Measurements from ENCODE around the gene HS1BP3.

The HS1BP3 gene

DNA sequence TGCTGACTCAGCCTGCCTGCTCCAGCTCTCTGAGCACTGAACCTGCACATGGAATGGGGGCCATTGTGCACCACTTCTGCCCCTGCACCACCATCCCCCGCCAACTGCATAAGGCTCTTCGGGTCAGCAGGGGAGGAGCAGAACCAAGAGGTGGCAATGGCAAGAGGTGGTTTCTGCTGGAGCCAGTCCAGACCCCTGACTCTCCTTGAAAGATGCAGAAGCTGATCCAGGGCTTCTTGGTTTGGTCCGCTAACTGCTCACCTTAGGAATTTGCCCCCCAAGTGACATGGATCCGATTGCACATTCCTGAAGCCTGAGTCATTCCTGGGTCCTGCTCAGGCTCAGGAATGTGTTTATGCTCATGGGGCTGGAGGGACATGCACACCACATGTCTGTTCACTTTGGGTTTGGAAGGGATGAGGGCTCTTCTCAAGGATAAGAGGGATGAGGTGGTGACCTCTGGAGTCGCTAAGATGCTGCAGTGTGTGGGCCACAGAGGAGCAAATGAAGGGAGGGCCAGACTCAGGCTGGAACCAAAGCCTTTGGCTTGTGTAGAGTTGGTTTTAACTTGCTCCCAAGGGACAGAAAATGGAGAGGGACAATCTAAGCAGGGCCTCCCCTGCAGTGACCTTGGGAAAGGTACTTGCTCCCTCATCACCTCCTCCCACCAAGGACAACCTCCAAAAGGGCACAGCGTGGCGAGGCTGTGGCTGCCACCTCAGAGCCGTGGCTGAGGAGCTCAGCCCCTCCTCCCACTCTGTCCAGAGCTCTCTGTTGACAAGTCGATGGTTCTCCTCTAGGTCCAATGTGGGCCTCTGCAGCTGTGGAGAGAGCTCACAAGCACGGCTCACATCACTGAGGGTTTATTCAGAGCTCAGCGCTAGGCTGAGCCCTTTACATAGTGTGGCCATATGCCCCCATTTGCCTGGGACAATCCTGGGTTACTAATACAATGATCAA, 66.2 kb downstream of the HS1BP3 start:
- peak; percentile 93 for DNase-seq (ENCODE audit: low read depth)

GRCh38 chr2:20584045-20584398, 66.9 kb downstream of the HS1BP3 start:
- peak; percentile 85 for DNase-seq (ENCODE audit: low read depth)

- no peak for DNase-seq (ENCODE audit: low read depth)
These were observed 67.4 kb downstream of the HS1BP3 start for GRCh38 chr2:20583425-20583881.

DNA sequence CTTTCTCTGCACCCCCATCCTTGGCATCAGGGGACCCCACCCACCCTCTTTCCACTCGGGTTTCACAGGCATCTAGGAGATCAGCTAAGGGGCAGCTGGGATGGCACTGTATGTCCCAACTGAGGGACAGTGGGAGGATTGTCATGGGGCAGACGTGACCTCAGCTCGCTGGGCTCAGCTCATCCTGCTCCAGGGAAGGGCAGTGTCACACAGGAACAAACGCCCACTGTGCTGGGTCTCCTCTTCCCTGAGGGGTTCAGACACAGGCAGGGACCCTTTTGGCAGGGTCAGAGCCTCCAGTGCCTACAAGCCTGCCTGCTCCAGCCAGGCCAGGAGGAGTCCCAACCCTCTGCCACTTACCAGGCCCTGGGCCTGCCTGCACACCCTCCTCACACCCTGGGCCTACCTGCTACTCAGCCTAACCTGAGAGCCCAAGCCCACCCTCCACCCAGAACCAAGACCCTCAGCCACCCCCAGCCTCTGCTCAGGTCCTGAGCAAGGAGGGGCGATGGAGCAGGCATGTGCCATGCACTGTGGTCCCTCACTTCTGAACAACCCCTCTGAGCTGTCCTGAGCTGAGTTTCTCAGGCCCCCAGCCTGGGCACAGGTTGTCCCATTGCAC, 68.2 kb downstream of the HS1BP3 start:
- no peak for DNase-seq (ENCODE audit: low read depth)

GRCh38 chr2:20580690-20581437, 70.0 kb downstream of the HS1BP3 start:
- DNase-seq (ENCODE audit: low read depth) = no peak

GRCh38 chr2:20579866-20580265, 71.0 kb downstream of the HS1BP3 start:
- peak; percentile 67 for DNase-seq (ENCODE audit: low read depth)

DNA sequence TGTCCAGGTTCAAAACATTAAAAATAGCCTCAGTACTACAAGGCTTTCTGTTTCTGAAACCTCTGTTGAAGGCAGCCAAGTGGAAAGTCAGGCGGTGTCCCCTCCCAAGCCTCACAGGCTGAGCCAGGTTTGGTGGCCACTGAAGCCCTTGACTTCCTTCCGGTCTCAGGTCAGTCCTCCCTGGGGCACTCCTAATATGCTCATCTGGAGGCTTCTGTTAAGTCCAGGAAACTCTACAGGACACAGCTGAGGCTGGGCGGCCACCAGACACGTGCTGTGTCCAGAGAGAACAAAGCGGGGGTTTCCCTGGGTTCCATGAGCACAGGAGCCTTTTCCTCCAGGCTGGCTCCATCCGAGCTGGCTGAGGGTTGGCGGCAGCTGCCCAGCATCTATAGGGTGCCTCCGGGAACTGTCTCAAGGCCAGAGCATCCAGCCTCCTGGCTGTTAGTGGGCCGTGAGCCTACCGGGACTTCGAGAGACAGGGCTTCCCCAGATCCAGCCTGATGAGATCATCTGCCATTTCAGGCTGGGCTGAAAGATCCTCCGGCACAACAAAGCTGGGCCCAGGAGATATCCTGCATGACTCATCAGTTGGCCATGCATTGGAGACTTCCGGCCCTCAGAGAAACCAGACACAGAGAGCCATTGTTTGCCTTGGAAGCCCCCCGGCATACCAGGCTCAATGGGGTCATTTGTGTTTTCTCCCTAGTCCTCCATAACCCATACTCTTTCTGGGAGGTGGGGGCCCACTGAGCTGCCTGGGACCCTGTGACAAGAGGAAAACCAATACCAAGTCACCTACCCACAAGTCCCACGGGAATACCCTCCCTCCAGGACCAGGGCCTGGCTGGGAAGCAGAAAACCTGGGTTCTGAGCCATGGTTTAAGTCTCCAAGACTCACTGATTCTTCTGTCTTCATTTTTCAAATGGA, 71.7 kb downstream of the HS1BP3 start:
- peak; percentile 98 for DNase-seq (ENCODE audit: low read depth)

DNA sequence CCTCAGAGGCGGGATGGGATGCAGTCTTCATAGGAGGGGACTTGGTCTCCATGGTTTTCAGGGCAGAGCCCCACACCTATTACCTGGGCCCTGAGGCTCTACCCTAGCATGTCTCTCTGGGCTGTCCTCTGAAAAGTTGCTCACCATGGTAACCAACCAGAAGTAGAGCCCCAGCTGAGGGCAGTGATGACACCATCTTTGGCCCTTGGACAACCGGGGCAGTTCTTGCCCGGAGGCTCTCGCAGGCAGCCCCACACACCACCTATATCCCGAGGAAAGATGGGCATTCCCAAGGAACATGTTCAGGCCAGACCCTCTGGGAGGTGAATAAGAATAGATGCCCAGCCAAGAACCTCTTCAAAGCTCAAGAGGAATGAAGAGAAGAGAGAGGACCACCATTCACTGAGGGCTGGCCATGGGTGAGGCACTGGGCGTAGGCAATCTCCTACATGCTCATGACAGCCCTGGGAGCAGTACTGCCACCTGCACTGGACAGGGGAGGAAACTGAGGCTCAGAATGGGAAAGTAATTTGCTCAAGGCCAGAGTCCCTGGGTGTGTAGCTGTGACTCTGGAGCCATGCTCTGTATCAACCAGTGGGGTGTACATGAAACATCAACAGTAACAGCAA, 72.5 kb downstream of the HS1BP3 start:
- no peak for DNase-seq (ENCODE audit: low read depth)

DNA sequence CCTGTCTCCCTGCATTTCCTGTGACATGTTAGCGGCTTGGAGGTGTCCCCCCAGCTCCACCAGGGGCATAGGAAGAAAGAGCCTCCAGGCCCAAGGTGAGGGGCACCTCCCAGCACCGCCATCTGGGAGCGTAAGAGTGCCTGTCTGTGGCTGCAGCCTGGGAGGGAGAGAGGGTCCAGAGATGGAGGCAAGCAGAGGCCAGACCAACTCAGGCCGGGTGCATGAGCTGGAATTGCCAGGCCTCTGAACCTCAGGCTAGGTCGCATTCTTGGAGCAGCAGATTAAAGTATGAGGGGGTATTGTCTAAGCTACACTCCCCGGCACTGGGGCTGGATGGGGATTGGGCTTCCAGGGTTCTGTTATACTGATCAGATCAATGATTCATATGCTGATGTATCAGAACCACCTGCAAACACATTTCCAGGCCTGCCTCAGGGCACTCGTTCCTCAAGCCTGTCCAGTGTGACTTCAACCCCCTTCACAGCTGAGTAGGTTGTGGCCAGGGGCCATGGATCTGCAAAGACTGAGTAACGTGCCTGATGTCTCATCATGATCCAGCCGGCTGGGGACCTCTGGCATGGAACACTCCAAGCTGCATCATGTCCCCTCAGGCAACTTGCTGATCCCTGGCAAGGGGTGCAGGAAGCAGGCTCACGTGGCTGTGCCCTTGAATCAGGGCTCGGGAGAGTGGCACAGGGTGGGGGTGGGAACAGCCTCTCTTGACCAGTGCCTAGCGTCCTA, 73.2 kb downstream of the HS1BP3 start:
- no peak for DNase-seq (ENCODE audit: low read depth)

DNA sequence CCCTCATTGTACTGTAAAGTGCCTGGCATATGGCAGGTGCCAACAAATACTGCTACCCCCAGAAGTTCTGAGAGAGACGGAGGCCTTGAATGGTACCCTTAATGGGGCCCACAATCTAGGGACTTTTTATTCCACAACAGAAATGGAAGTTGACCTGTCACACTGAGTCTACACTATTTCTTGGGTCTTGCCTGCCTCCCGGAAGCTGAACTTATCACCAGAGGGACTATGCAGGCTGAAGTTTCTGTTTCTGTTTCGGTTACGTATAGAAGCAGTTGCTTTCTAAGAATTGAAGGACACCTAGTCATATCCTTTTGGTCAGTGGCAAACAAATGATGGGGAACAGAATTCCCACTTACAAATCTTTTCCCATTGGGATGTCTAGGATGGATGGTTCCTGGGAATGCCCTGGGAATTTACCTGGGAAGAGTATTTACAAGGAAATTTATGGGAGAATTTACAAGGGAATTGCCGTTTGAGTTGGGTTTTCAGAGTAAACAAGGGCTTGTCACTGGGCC, 74.2 kb downstream of the HS1BP3 start:
- no peak for DNase-seq (ENCODE audit: low read depth)

GRCh38 chr2:20575935-20576597, 74.8 kb downstream of the HS1BP3 start:
- DNase-seq (ENCODE audit: low read depth) = no peak

- DNase-seq (ENCODE audit: low read depth) = no peak
These were observed 75.5 kb downstream of the HS1BP3 start for GRCh38 chr2:20575414-20575813.

GRCh38 chr2:20574930-20575329, 76.0 kb downstream of the HS1BP3 start:
- DNase-seq (ENCODE audit: low read depth) = no peak

DNA sequence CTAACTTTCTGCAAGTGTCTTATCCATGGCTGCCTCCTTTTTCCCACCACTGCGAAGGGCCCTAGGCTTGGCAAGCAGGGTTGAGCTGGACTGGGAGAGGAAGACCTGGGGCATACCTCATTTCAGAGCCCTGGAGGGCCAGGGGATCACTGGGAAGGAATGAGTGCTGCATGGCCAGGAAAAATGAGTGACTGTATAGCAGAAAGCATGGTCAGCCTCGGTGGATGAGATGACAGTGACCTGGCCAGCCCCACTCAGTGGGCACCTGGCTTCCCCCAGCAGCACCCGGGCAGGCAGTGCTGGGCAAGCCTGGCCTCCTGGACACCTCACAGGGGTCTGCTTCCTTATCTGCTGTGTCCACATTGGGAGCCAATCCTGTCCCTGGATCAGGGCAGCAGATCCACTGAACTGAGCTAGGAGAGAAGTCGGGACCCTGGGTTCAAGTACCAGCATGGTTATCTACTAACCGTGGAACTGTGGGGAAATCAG, 76.4 kb downstream of the HS1BP3 start:
- no peak for DNase-seq (ENCODE audit: low read depth)

GRCh38 chr2:20573620-20574422, 77.1 kb downstream of the HS1BP3 start:
- DNase-seq (ENCODE audit: low read depth) = peak; percentile 91

- DNase-seq (ENCODE audit: low read depth) = no peak
These were observed 78.7 kb downstream of the HS1BP3 start for GRCh38 chr2:20572221-20572620.

GRCh38 chr2:20571644-20572215, 79.2 kb downstream of the HS1BP3 start:
- peak; percentile 41 for DNase-seq (ENCODE audit: low read depth)

GRCh38 chr2:20571231-20571630, 79.7 kb downstream of the HS1BP3 start:
- no peak for DNase-seq (ENCODE audit: low read depth)

All from amniotic epithelial cell (primary cell).